HUDEP-2 (cell line): Measurements from ENCODE around the gene FTO.

ENCODE experiments used
- DNase-seq, 76 experiments: peaks; one replicate each; lab custom pipeline; 2025; ENCODE audit not compliant: unreplicated experiment in 76 of 76; lab: John Stamatoyannopoulos, UW

Gene FTO

DNA sequence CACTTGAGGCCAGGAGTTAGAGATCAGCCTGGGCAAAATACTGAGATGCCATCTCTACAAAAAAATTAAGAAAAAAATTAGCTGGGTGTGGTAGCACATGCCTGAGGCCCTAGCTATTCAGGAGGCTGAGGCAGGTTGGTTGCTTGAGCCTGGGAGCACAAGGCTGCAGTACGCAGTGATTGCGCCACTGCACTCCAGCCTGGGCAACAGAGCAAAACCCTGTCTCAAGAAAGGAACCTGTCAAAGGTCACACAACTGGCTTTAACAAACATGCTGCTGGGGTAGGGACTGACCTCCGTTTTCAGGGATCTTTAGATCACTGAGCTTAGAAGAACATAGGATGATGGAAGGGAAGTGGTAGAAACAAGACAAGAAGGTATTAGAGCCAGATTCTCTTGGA, 487.6 kb downstream of the FTO start:
- DNase-seq: no peak

DNA sequence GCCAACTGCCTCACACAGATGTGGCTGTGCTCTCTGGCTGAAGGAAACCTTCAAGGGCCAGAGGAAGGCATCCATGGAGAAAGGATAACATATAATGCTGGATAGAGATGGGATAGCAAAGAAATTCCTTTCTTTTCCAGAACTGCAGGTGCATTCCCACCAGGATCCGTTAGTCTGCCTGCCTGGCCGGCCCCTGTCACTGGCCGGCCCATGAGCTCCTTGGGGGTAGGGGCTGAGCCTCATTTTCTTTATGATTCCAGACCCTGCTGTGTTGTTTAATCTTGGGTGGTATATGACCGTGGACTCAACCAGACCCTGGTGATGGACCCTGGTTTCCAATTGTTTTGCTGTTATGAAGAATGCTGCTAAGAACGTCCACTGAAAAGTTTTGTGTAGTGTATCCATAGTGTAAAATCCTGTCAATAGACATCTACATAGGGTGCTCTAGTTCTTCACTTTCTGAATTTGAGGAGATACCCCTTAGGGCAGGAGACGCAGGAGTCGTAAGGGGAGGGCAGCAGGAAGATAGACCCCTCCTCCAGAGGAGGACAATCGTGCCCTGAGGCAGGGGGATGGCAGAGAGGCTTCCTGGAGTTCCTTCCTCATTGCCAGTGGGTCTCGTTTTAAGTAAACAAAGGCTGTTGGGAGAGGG, 489.2 kb downstream of the FTO start:
- no peak for DNase-seq

DNA sequence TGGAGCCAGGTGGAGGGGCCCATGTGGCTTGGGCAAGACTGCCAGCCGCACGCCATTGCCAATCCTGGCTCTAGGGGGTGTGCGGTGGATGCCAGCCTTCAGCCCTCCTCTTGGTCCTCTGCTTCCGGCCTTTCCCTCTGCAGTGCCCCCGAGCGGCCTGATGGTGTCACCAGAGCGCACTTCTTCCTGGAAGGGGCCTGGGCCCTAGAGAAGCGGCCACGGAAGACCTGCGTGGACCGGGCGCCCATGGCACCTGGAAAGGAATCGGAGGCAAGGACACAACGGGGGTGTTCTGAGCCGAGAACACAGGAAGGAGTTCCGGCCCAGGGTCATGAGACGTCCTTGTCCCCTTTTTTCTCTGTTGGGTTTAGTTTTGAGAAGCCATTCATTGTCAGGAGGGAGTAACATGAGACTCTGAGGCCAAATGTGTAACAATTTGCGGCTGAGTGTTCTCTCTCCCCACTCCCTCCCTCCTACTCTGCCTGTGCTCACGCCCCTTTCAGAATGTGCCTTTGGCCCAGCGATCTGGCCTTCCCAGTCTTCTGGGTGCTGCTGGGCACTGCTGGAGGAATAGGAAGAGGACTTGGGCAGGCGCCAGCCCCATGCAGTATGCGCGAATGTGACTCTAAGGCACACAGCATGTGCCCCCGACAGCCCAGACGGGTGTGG, 489.8 kb downstream of the FTO start:
- DNase-seq: peak in 53 of 76 experiments; percentile 1 to 64 (median 23)

DNA sequence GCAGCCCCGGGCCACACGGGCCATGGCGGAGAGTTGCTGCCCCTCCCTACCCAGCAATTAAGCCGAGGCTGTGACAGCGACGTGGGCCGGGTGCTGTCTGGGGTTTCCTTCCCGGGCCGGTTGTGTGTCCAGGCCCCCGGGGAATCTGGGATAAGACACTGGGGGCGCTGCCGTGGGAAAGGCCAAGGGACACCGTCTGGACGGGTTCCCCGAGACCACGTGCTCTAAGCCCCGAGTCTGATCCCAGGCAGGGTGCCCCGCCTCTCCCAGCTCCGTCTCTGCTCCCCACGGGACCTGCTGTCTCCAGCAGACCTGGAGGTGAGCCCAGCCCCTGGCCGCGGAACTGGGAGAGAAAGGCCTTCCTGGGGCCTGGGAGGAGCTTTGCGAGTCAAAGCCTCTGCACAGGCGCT, 490.4 kb downstream of the FTO start:
- DNase-seq: no peak

DNA sequence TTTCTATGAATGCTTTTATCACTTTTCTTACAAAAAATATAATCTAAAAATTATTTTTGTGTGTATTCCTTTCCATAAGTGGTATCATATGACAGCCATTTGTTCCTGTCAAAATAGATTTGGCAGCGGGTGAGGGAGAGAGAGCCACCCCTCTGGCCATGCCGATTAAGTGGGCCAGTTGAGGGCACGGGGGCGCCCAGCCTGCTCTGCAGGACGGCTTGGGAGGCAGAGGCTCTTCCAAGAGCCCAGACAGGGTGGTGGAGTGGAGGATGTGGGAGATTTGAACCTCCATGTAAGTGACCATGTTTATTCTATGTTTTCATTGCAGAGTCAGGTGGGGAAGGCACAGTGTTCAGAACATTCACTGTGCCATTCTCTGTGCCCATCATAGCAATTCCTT, 493.8 kb downstream of the FTO start:
- no peak for DNase-seq

DNA sequence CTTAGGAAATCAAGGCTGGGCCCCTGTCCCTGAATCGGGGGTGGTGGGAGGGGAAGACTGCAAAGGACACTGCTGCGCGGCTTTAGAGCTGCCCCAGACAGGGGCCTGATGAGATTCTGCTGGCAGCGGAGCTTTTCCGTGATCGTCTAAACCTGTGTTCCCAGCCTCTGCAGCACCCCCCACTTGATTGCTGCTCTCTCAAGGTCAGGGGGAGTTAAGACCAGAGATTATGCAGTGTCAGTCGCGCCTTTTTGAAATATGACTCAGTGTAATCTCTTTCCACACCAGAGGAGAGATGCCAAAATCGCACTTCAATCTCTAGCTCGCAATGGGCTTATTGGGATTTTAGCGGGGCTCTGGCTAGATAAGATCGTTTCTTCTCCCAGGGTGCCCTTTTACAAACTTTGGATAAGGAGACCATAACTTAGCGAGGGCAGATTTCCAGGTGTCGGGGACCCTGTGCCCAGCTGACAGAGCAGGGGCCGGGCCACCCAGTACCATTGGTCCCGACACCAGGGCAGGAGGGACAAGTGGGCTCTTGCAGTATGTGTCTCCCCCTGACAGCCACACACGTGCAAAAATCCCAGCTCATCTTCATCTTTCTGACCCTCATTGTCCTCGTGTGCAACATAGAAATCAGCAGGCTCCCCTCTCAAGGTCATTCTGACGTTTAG, 495.7 kb downstream of the FTO start:
- no peak for DNase-seq

DNA sequence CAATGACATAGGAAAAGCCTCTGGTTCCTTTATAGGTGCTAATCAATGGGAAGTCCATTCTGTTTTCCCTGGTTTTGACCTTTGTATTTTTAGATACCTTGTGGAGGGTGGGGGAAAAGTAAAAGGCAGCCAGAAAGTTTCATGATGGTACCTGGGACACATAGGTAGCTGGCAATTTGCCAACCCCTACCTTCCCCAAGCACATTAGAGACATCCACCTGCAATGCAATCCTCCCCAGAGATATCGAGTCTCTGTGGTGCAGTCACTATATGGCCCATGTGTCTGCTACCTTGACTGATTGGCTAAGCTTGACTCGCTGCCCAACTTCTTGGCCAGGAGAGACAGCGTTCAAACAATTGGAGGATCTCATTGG, 496.2 kb downstream of the FTO start:
- no peak for DNase-seq

DNA sequence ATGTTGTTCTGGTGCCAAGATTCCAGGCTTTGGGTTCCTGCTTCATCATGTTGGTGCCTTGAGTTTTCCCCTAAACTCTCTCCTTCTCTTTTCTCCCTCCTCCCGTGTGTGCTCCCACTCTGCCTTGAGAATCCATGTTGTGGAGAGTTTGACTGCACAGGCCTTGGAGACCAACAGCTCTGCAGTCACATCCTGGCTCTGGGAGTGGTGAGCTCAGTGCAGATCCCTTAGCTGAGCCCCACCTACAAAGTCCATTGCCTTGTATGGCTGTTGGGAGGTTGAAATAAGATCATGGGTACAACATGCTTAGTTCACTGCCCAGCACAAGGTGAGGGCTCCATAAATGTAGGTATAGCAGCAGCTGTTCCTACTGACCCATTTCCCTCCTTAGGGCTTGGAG, 496.8 kb downstream of the FTO start:
- DNase-seq: no peak

DNA sequence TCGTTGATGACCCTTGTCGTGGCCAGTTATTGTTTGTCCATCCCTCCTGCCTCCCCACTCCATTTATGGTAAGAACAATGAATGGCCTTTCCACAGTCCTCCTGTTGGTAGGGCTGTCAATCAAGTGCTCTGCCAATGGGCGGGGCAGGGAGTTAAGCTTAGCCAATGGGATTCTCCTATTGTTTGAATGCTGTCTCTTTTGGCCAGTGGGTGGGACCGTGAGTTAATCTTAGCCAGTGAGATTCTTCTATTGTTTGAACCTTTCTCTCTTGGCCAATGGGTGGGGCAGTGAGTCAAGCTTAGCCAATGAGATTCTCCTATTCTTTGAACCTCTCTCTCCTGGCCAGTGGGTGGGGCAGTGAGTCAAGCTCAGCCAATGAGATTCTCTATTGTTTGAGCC, 497.2 kb downstream of the FTO start:
- no peak for DNase-seq
